HG03103 (cell line): Measurements from ENCODE around the gene F2RL2.
"Not testable (repeated sequence)": the region's sequence is repeated elsewhere in the genome, so short reads cannot be mapped to it uniquely, and the experiment has no call there.

Source experiments
- ATAC-seq: cut with Tn5 transposase; IDR thresholded peaks from one replicate; pipeline ENCODE4 v1.9.1; 2021; ENCODE audit warnings: low read depth; ENCODE audit not compliant: unreplicated experiment

F2RL2 gene

DNA sequence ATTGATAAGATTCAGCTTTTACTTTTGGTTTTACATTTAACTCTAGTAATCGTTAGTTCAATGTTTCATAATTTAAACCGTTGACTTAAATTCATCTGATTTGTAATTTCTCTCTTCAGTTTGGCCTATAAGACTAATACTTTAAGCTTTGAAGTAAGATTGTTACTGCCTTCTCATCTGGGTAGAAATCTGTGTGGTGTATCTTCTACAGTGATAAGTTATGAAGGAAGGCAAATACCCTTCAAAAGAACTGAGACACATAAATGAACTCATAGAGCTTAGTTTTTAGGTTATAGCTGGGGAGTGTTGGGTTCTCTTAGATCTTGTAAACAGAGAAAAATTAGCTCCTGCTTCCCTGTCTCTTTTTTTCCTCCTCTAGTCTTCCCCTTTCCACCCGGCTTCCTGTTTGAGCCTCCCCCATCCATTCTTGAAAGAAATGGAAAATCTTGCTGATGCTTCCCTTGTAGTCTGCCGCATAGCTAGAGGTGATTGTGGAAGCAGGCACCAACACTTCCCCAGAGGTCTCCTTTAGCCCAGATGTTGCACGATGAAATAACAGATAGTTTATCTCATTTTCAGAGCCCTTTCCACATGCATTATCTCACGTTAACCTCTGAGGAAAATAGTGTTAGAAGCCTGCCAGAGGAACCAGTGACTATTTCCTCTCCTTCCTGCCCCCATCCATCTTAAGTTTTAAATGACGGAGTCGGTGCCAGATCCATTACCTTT, 2.0 kb upstream of the F2RL2 start:
- no peak for ATAC-seq

DNA sequence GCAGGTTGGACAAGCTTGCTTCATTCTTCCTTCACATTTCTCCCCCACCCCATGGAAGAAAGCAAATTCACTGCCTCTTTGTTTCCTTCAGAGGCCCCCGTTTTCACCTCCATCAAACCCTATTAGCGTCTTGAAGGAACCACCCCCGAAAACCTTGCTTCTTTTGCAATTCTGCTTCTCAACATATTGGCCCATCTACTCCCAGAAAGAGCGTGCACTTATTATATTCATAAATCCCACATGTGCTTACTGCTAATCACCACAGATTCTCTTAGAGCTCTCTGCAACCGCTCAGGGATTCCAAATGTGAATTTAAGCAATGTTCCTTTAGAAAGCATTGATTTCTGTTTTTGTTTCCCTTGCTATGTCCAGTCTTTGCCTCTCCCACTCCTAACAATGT, 1.1 kb downstream of the F2RL2 start:
- no peak for ATAC-seq

DNA sequence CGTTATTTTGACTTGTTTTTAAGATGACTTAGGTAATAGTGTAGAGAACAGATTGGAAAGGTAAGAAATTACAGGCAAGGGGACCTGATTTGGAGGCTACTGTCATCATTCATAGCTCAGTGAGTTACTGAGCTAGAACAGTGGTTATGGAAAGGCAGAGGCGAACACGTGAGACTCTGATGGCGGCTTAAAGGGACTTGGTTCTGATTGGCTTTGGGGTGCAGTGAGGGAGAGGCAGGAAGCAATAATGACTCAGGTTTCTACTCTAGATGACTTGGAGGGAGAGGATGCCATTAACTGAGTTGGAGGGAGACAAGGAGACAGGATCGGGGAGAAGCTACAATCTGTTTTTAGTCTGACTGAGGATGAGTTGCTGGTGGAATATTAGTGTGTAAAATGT, 3.0 kb downstream of the F2RL2 start:
- no peak for ATAC-seq

DNA sequence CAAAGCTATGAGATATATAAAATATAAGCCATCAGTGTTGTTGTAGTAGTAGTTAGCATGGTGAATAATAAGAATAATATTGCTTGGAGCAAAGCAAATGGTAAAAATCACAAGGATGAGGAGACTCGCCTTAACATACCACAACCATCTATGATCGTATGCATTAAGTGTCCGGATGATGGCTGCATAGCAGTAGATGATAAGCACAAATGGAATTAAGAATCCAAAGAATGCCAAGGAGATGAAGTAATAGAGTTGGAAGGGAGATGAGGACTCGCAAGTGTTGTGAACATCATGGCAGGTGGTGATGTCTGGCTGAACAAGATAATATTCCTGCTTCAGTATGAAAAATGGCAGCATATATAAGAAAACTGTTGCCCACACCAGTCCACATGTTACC, 5.5 kb downstream of the F2RL2 start:
- no peak for ATAC-seq

DNA sequence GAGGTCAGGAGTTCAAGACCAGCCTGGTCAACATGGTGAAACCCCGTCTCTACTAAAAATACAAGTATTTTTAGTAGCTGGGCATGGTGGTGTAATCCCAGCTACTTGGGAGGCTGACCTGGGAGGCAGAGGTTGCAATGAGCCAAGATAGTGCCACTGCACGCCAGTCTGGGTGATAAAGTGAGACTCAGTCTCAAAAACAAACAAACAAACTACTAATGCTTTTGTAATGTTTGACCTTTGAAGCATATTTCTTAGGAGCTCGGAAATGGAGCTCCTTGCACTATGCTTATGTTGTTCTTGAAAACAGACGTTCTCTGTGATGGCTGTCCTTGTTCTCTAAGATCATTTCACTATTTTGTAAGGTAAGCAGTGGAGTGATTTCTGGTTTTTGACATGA, 6.0 kb downstream of the F2RL2 start:
- no peak for ATAC-seq

DNA sequence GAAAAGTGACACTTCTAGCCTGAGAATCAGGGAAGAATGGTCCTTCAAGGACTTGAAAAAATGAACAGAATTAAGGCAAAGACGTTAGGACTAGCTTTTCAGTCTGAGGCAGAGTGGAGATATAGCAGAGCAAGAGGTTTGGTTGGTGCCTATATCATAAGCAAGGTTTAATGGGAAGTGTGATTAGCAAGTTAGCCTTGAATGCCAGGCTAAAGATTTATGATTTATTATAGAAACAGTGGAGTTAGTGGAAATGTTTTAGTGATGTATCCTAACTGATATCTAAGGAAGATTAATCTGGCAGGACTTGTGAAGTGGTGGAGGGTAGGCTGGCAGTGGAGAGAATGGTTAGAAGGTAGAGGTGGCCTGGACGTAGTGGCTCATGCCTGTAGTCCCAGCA, 7.0 kb downstream of the F2RL2 start:
- no peak for ATAC-seq

DNA sequence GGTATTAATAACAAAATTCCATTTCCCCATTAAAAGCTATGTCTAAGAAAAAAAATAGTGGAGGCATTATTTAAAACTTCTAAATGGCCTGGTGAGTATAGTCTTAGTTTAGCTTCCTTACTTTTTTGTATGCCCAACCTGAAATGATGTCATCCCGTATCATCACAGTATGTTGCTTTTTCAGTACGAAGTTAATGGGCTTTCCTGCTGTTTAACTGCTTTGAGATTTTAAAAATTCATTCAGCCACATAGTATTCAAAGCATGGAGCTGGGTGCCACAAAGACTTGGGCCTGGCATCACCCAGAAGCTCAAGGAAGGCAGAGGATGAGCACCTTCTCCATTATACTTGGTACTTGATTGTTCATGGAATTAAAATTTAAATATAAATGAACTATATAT, 7.4 kb downstream of the F2RL2 start:
- ATAC-seq = no peak

DNA sequence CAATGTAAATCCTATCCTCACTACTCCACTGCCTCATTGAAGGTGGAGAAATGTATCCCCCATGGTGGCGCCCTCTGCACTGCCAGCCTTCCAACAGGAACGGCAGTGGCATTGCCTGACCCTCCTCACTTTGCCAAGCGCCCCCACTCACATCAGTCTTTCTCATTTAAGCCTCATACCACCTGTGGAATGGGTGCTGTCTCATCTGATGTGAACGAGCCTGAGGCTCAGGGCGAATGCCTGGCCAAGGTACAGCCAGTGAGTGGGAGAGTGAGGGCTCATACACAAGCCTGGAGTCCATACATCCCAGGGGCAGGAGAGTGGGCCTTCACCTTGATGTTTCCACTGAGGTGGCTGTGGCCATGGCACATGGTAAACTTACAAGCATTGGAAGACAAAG, 10.3 kb downstream of the F2RL2 start:
- ATAC-seq = no peak

DNA sequence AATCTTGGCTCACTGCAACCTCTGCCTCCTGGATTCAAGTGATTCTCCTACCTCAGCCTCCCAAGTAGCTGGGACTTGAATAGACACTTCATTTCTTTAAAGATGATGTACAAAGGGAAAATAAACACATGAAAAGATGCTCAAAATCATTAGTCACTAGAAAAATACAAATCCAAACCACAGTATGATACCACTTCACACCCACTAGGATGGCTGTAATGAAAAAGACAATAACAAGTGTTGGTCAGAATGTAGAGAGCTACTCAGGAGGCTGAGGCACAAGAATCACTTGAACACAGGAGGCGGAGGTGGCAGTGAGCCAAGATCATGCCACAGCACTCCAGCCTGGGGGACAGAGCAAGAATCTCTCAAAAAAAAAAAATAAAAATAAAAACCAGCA, 13.0 kb downstream of the F2RL2 start:
- no peak for ATAC-seq

DNA sequence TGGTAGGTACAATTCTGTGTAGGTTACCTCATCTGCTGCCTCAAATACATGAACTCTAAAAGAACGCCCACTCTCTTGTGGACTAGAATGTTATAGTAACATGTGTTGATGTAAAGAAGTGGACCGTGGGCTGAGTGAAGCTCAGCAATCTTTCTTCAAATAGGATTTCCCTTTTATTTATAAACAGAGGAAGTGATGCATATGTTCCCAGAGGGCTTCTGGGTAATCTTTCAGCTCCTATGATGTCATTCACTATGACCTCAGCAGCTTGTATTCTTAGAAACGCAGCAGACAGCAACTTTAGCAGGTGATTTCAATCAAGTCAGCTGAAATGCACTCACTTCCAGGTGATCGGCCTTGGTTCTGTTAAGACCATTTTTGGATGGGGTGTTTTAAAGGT, 14.4 kb downstream of the F2RL2 start:
- no peak for ATAC-seq

DNA sequence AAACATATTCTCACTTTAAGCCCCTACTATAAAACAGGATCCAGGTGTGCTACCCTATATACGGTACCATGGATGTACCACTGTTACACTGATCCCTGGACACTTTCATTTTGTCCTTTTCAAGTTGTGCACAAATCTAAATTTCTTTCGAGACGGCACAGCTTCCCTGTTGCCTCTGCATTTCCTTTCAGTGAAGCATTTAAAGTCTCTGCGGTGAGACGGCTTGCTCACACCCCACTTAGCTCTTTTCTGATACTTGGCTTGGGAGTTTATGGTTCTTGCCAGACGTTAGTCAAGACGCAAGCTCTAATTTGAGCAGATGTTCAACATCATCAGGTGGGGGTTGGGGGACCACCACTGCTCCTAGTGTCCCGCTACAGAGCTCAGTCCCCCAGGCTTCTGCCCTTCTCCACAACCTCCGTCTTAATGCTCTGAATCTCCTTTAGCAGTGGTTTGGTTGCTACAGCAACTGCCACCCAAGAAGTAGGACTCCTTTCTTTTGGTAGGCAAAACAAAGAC, 15.8 kb downstream of the F2RL2 start:
- no peak for ATAC-seq

DNA sequence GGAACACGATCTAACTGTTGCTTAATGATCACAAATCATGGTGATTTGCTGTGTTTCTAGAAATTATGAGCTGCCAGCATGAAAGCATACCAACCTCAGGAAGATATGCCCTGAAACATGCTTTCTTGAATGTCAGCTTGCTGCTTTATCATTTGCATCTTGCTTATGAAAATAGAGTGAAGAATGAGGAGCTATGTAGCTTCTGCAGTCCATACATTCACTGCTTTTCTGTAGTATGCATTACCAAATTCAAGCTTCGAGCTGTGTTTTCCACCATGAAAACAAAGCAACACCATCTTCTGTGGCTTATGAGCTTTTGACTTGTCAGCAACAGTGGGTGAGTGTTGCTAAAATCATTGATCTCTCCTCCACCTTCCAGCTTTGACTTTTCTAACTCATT, 16.5 kb downstream of the F2RL2 start:
- ATAC-seq = no peak

DNA sequence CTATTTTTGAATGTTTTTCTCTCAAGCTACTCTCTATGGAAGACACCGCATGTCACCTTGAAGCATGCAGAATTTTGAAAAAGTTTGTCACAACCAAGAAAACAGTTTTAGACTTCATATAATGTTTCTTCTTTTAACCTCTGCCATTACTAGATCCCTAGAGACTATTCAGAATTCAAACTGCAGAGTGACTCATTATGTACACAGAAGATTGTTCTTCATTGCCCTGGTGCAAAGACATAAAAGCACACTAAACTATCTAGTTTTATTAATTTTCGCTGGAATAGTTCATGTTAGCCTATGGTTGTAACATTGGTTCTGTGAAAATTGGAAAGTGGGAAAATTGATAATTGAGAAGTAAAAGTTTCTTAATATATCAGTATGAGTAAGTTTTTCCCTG, 18.4 kb downstream of the F2RL2 start:
- no peak for ATAC-seq

DNA sequence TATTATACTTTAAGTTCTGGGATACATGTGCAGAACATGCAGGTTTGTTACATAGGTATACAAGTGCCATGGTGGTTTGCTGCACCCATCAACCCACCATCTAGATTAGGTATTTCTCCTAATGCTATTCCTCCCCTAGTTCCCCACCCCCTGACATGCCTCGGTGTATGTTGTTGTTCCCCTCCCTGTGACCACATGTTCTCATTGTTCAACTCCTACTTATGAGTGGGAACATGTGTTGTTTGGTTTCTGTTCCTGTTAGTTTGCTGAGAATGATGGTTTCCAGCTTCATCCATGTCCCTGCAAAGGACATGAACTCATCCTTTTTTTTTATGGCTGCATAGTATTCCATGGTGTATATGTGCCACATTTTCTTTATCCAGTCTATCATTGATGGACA, 19.2 kb downstream of the F2RL2 start:
- ATAC-seq = not testable (repeated sequence)

DNA sequence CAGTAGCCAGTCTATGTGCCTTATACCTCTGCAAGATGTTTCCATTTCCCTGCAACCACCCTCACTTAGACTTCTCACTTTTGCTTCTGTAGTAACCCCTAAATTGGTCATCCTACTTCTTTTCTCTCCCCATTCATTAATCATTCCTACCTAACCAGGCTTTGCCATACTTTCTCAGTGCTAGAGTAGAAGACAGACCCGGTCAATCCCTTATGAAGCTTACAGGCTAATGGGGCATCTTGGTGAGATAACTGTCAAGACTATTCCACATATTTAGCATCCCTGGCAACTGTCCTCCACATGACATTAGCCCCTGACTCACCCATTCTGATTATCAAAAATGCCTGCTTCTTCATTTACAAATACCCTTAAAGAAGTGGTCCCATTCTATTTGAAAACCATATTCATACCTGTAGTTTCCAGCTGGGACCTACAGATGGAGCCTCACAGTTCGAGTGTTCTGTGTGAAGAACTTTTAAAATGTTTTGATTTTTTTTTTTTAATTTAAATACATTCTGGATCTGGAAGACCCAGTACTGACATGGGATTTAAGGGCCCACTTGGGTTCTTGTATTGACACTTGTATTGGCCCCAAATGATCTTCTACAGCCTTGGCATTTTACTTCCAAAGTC, 21.0 kb downstream of the F2RL2 start:
- ATAC-seq = no peak

DNA sequence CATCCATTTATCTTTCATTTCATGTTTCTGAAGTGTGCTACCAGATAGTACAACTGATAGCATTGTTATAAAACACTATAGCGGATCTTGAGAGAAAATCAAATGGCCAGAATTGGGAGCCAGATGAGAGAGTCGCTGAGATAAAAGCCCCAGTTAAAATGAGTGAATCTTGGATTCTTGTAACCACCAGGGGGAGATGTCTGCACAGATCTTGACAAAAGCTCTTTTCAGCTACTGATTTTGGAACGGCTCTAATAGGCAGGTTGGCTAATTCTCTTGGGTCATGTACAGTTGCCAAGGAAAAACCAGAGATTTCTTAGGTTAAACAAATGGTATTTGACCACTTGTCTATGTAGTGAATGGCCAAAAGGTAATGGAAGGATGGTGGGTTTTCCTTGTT, 21.7 kb downstream of the F2RL2 start:
- no peak for ATAC-seq

DNA sequence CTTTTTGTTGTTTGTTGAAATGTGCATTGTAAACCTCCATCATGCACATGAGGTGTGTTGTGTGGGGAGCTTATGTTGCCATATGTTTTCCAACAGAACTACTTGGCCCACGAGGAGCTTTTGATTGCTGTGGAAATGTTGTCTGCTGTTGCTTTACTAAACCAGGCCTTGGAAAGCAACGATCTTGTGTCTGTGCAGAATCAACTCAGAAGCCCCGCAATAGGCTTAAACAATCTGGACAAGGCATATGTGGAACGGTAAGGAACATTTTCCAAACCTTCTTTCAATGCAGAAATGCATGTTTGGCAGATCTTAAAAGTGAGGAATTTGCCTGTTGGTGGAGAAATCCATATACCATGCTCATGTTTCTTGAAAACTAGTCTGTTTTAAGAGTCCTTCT, 22.5 kb downstream of the F2RL2 start:
- no peak for ATAC-seq

DNA sequence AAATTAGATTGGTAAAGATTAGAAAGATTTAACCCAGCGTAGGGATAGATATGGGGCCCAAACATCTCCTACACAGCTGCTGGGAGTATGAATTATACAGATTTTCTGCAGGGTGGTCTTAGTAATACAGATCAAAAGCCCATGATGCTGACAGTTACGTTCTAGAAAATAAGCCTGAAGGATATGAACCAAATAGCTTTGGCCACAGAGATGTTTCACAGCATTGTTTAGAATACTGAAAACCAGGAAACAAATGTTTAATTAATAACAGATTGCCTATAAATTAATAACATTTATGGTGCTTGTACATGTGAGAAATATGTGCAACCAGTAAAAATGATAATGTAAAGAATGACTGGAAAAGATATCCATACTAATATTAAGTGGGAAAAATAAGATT, 24.7 kb downstream of the F2RL2 start:
- ATAC-seq = no peak

DNA sequence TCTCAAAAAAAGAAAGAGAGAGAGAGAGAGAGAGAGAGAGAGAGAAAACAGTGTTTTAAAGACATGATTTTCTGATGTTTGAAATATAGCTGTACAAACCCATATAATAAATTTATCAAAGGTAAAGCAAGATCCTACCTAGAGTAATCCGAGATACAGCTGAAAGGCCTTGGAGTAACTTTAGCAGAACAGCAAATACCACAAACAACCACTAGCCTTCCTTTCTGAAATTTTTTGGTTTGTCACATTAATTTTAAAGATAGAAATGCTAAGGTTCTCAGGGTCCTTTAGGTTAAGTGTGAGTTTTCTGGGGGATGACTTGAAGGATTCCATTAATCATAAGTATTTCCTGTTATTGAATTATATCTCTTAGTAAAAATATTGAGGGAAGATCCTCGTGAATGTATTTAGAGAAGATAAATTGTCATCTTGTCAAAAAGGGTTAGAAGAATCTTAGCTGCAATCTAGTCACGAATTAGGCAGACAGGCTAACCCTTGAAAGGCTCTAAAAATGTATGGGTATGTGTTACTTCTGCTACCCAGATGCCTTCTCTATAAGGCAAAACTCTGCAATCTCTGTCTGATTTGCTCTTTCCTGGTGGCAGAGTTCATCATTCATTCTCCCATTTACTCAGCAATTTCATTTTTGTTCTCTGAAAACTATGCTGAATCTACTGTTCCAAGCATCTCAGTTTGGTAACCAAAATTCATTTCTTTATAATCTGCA, 27.3 kb downstream of the F2RL2 start:
- no peak for ATAC-seq

DNA sequence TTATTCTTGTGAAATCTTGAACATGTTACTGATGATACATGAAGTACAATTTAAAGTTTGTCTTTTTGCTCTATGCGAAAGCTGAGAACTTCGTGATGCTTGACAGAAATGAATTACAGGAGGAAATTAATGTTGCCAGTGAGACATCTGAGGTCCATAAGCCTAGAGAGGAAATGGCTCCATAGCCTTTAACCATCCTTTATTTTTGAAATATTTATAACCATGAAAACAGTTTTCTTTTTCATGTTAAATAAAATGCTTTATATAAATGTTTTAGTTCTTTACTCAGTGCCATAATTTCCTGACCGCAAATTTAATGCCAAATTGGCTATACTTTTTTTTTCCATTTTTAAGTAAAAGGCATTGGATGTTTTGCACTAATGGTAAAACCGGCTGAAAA, 29.1 kb downstream of the F2RL2 start:
- no peak for ATAC-seq

DNA sequence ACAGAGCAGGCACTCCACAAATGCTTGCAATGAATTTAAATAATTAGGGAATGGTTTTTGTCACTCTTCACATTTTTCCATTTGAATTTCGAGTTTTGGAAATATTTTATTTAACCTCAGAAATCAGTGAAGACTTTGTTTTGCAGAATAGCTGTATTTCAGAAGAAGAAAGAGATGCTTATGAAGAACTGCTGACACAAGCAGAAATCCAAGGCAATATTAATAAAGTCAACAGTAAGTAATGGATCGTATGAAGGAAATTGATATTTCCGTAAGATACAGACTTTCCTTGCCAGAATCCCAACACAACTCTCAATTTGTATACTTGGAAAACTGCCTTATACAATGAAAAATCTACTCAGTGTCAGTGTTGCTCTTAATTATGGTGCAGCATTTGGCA, 30.5 kb downstream of the F2RL2 start:
- no peak for ATAC-seq

DNA sequence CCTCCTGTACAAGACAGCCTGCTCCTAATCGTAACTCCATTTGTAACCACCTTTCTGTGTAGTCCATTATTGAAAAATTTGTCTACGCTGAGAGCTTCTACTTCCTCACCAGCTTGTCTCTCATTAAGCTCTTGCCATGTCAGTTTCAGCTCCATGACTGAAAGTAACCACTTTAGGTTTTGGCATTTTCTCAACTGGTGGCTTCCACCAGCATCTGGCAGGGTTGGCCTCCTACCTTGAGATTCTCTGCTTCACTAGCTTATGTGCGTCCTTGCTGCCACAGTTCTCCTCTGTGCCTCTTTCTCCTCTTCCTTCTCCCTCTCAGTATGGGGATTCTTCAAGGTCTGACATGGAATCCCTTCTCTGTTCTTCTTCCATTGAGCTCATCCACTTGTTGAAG, 31.8 kb downstream of the F2RL2 start:
- no peak for ATAC-seq
